Mesothelial cell of epicardium (in vitro differentiated cells): Measurements from ENCODE around the gene PTX4. TPM values are rescaled to one million over a fixed set of nuclear protein-coding genes. Genes with fewer than 3 reads are reported as not detected.

Experiments used
- DNase-seq, 2 experiments: peaks; one replicate each; pipeline ENCODE4 v3.0.0; 2021; ENCODE audit warnings: low spot score in 2 of 2; ENCODE audit not compliant: unreplicated experiment in 2 of 2
- H3K27ac Mint-ChIP-seq: 2 replicates; pipeline ENCODE4 v1.8.0; 2021; ENCODE audit warnings: mixed read lengths
- H3K27me3 Mint-ChIP-seq: 2 replicates; pipeline ENCODE4 v1.8.0; 2021; ENCODE audit warnings: low read depth, mixed read lengths
- H3K36me3 Mint-ChIP-seq: 2 replicates; pipeline ENCODE4 v1.8.0; 2021; ENCODE audit warnings: mixed read lengths
- H3K4me1 Mint-ChIP-seq: 2 replicates; pipeline ENCODE4 v1.8.0; 2021; ENCODE audit warnings: mixed read lengths
- H3K4me3 Mint-ChIP-seq: 2 replicates; pipeline ENCODE4 v1.8.0; 2021; ENCODE audit warnings: mild to moderate bottlenecking, moderate library complexity, mixed read lengths
- H3K9me3 Mint-ChIP-seq: 2 replicates; pipeline ENCODE4 v1.8.0; 2021; ENCODE audit warnings: mixed read lengths
- total RNA-seq: library from RNA; stranded (reverse); gene quantifications from 3 replicates; pipeline ENCODE4 v1.2.1, GENCODE V29; 2021
- TF ChIP-seq, protein P1 (sequence below): fragments of 200-600 bp; sonication (generic); IDR thresholded peaks from one replicate; pipeline ENCODE4 v1.5.0; 2021; ENCODE audit warnings: antibody characterized with exemption; ENCODE audit not compliant: unreplicated experiment

Gene PTX4
- total RNA-seq, 1 donor from 2014 or later = not detected

DNA sequence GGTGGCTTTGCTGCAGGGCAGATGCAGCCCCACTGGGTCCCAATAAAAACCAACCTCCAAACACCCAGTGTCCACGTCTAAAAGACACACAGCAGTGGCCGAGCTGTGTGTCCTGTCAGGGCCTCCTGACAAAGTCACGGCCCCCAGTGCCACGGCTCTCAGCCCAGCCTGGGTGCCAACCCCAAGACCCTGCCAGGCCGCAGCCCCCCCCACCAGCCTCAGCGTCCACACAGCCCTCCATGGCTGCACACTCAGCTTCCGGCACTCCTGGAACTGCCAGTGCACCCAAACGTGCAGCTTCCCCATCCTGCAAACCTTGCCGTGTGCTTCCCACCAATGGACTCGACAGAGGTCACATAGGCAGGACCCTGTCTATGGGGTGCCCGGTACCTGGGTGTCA is 40.8 kb downstream of the PTX4 start:
- Mint-ChIP-seq H3K4me1 (no peaks in the 10 kb centered on the region), H3K9me3 (no peaks in the 10 kb centered on the region), H3K27me3 (no peaks in the 10 kb centered on the region), H3K36me3 (peaks cover 6% of the 10 kb centered on the region), H3K27ac (no peak overlapping the region), H3K4me3 (no peak overlapping the region)
- TF ChIP-seq, protein P1, sequence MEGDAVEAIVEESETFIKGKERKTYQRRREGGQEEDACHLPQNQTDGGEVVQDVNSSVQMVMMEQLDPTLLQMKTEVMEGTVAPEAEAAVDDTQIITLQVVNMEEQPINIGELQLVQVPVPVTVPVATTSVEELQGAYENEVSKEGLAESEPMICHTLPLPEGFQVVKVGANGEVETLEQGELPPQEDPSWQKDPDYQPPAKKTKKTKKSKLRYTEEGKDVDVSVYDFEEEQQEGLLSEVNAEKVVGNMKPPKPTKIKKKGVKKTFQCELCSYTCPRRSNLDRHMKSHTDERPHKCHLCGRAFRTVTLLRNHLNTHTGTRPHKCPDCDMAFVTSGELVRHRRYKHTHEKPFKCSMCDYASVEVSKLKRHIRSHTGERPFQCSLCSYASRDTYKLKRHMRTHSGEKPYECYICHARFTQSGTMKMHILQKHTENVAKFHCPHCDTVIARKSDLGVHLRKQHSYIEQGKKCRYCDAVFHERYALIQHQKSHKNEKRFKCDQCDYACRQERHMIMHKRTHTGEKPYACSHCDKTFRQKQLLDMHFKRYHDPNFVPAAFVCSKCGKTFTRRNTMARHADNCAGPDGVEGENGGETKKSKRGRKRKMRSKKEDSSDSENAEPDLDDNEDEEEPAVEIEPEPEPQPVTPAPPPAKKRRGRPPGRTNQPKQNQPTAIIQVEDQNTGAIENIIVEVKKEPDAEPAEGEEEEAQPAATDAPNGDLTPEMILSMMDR = no peak
- no peak for DNase-seq

DNA sequence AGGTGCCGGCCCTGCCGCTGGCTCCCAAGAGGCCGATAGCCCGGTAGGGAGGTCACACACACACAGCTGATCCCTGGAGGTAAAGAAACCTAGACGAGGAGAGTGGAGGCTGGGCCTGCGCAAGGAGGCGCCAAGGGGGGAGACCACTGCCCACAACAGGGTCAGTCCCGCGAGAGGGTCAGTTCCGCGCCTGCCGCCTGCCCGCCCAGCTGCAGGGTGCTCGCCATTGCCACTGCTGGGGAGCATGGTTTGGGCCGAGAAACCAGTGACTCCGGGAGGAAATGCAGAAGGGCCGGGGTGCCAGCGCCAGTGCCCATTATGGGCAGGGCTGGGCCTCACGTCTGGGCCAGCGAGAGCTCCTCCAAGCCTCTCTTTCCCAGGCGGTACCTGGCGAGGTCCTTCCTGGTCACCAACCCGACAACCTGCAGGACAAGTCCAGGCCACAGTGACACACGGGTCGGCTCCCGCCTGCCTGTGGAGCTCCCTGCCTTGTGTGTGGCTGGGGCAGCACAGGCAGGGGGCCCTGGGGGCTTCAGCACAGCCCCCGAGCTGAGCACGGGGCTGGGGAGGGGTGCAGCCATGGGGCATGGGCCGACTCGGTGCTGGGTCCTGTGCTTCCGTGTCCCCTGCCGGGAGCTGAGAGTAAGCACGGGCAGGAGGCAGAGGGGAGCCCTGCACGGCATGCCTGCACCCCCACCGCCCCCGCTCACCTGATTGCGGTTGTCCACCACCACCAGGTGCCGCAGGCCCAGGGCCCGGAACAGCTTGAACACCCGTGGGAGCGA is 42.3 kb downstream of the PTX4 start:
- no peak for DNase-seq
- no peaks in the 10 kb centered on the region for H3K9me3 Mint-ChIP-seq

DNA sequence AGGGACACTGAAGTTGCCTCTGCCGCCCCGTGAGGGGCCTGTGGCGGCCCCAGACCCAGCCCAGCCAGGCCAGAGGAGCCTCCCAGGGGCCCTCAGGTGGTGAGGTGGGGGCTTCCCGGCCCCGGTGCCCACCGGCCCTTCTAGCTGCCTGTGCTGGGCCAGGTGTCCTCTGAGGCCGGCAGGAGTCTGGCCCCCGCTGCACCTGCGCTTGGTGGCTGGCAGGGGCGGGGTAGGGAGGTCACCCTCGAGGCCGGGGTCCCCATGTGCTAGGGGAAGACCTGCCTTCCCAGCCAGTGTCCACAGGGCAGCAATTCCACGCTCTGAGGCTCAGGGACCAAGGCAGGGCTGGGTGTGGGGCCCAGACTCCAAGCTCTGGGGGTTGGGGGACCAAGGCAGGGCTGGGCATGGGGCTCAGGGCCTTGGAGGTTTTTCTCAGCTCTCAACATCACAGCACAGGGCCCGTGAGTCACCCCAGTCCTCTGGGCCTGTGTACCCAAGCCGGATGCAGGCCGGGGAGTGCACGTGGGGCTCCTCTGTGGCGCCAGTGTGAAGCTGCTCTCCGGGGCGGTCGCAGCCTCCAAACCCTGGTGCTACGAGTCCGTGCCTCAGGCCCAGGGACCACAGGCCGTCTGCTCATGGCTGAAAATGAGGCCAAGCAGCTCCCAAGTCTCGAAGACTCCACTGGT is 43.1 kb downstream of the PTX4 start:
- TF ChIP-seq, protein P1 = no peak
- no peaks in the 10 kb centered on the region for H3K27me3 Mint-ChIP-seq

More for the DNA sequence above, 42.3 kb downstream of the PTX4 start:
- H3K4me1 Mint-ChIP-seq = no peaks in the 10 kb centered on the region
- H3K27me3 Mint-ChIP-seq = no peaks in the 10 kb centered on the region
- TF ChIP-seq, protein P1 = no peak
- peaks cover 4% of the 10 kb centered on the region for H3K36me3 Mint-ChIP-seq
- no peak overlapping the region for H3K4me3 Mint-ChIP-seq
- H3K27ac Mint-ChIP-seq = no peak overlapping the region

DNA sequence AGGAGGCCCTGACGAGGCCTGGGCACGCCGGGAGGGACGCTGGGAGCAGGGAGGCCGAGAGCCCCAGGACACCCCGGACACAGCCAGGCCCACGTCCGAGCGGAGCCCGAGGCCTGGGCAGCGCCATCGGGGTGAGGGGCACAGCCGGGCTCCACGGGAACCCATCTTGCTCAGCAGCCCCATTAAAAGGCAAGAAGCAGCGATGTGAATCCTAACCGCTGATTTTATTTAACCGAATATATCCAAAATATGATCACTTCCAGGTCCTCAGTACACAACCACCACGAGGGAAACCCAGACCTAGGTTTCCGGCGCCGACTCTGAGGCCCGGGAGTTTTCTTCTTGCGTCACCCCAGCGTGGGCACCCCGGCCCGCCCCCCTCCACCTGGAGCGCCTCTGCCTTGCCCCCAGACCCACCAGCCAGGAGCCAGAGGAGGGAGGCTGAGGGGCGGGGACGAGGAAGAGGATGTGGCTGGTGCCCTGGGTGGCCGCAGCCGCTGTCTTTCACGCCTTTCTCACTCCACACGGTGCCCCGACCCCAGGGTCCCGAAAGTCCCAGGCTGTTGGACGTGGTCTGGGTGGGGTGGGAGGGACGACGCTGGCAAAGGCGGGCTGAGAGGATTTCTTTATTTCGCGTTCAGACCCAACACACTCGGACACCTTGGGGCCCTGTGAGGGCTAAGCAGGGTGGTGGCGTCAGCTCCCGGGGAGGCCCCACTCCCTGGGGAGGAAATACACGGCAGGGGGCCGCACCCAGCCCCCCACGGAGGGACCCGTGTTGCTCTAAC is 43.8 kb downstream of the PTX4 start:
- H3K27ac Mint-ChIP-seq = no peak overlapping the region
- DNase-seq = no peak
- H3K4me3 Mint-ChIP-seq = no peak overlapping the region
- no peaks in the 10 kb centered on the region for H3K4me1 Mint-ChIP-seq
- no peaks in the 10 kb centered on the region for H3K27me3 Mint-ChIP-seq
- TF ChIP-seq, protein P1 = no peak
- peaks cover 2% of the 10 kb centered on the region for H3K36me3 Mint-ChIP-seq
- H3K9me3 Mint-ChIP-seq = no peaks in the 10 kb centered on the region

More for the DNA sequence above, 43.1 kb downstream of the PTX4 start:
- H3K4me1 Mint-ChIP-seq = no peaks in the 10 kb centered on the region
- DNase-seq = no peak
- H3K4me3 Mint-ChIP-seq = no peak overlapping the region
- peaks cover 2% of the 10 kb centered on the region for H3K36me3 Mint-ChIP-seq
- H3K27ac Mint-ChIP-seq = no peak overlapping the region
- no peaks in the 10 kb centered on the region for H3K9me3 Mint-ChIP-seq

DNA sequence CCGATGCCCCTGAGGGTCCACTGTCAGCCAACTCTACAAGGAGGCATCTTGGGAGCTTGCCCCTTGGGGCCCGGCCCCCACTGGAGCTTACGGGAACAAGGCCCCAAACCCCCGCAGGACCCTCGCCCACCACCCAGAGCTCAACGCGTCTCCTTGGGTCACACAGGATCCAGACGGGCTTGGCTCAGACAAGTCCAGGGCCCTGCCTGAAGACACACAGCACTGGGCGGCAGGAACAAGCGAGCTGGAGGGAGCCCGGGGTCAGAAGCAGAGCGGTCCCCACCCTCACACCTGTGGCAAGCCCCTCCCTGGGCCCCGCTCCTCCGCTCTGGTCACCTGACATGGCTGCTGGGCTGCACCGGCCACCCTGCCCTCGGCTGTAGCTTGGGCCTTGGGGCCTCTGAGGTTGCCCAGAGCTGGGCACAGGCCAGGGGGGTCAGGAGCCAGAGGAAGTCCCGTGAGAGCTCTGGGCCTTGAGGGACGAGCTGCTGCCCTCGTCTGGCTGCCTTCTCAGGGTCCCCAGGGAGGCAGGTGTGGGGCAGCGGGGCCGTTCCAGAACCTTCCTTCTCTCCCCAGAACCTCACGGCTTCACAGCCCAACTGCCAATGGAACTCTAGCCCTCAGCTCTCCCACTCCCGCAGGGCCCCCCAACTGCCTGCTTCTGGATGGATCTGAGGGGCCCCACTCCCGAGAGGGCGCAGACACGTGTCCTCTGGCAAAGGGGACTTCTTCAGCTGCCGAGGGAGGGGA is 44.6 kb downstream of the PTX4 start, which contains the start of gene CCDC154:
Gene CCDC154 (minus strand): TSS at position 577 of the 750 bp plus-strand sequence. CDS start 234 bp downstream, at position 343.
- Mint-ChIP-seq H3K4me3 (no peak within 1 kb of the TSS), H3K36me3 (no peaks in the 10 kb centered on the region), H3K9me3 (no peaks in the 10 kb centered on the region), H3K4me1 (no peaks in the 10 kb centered on the region), H3K27me3 (no peaks in the 10 kb centered on the region), H3K27ac (no peak within 1 kb of the TSS)
- TF ChIP-seq, protein P1 = no peak
- DNase-seq = no peak
